C1 segment of cervical spinal cord (tissue), 14 donors: ENCODE results near the gene EEF1AKMT2.
"Not testable (repeated sequence)": the region's sequence is repeated elsewhere in the genome, so short reads cannot be mapped to it uniquely, and the experiment has no call there.

ENCODE experiments used
- DNase-seq, 14 donors: peaks; one replicate each; lab custom pipeline; 2025; lab: John Stamatoyannopoulos, UW

Gene EEF1AKMT2

DNA sequence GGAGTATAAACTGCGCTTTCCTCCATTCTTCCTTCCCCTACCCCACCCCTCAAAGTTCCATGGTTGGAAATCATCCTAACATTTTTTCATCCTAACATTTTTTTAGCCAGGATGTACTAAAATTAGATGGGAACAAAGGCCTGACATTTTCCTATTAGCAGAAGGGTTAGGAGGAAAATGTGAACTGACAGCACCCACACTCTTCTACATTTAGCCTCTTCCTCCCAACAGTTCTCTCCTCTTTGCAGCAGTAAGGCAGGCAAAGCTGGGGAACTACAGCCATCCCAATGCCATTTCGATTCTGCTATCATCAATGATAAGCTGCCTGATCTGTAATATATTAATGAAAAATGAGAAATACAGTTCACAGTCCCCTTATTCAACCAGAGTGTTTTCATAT, 36.1 kb downstream of the EEF1AKMT2 start:
- DNase-seq = peak in 1 of 14 donors; percentile 62

DNA sequence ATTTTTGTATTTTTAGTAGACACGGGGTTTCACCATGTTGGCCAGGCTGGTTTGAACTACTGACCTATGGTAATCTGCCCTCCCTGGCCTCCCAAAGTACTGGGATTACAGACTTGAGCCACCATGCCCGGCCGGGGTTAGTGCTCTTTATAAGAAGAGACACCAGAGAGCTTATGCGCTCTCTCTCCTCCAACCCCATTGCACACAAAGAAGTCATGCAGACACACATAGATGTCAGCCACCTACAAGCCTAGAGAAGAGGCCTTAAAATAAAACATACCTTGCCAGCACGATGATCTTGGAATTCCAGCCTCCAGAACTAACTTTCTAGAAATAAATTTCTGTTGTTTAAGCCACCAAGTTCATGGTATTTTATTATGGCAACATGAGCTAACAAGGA, 37.5 kb downstream of the EEF1AKMT2 start:
- no peak for DNase-seq

DNA sequence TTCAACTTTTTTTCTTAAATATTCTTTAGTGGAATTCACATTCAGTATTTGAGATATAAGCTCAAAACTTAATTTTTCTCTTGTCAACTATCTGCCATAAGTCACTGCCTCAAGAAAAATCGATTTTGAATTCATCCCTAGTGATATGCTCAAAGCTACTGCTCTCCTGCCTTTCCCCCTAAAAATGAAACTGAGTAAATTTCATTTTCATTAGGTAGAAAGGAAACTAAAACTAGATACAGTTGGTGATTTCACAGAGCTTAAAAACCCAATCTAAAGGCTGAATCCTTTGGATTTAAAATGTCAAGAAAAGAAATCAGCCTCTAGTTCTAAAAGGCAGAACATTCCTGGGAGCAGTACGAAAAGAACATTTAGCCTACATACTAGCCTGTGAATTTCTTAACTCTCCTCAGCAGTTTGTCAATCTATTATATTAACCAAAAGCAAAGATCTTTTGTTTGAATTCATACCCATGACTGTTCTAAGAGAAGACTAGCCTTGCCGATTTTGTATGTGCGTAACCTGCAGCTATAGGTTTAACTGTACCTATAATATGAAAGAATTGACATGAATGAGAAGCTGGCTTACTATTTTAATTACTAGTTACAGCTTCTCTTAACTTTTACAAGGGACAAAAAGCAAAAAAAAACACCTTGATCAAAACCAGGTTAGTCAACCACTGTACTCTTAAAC, 42.6 kb downstream of the EEF1AKMT2 start:
- DNase-seq = no peak

GRCh38 chr10:124748166-124748565, 43.5 kb downstream of the EEF1AKMT2 start:
- no peak for DNase-seq

GRCh38 chr10:124747745-124748144, 43.9 kb downstream of the EEF1AKMT2 start:
- DNase-seq = no peak

DNA sequence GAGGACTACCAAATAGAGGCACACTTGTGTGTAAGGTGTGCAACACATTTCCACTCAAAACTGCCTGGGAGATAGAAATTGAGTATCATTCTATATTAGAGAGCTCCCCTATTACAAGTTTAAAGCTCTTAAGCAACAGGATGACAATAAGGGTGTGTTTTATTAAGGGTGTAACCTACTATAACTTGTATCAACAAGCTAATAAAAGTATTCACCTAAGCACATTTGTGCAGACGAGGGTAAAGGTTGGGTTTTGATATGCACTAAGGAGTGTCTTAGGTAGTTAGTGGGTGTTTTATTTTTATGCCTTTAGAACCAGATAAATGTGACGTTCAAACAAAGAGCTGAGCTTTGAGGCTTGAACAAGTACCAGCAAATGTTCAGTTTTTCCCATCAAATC, 44.7 kb downstream of the EEF1AKMT2 start:
- no peak for DNase-seq

DNA sequence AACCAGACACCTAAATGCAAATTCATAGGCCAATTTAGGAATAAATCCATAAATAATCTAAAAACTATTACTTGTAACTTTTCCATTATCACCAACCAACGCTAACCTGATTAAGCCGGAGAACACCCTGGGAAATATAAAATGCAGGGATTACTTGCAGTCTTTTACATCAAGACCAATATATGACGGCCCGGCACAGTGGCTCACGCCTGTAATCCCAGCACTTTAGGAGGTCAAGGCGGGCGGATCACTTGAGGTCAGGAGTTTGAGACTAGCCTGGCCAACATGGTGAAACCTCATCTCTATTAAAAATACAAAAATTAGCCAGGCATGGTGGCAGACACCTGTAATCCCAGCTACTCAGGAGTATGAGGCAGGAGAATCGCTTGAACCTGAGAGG, 45.2 kb downstream of the EEF1AKMT2 start:
- not testable (repeated sequence) for DNase-seq

GRCh38 chr10:124745673-124746072, 46.0 kb downstream of the EEF1AKMT2 start:
- no peak for DNase-seq

DNA sequence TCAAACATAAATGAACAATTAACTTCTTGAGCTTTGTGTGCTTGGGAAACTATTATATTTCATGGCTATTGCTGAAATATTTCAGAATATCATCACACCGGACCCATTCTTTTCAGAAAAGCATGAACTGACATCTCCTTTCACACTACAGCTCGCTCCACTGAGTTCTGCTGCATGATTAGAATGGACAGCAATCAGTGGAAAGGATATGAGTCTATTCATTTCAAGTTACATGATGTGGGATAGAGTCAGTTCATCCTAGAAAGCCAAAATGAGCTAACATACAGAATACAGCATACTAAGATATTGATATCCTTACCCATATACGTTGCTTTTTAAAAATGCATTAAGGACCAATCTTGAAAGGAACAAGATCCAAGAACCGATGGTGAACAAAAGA, 46.4 kb downstream of the EEF1AKMT2 start:
- DNase-seq = no peak

GRCh38 chr10:124744102-124745050, 47.3 kb downstream of the EEF1AKMT2 start, which contains the start of gene FAM53B:
Gene FAM53B, minus strand, starts transcription at chr10:124744378. Its CDS starts 37,665 bp downstream, at chr10:124706713.
- DNase-seq = peak in 6 of 14 donors; percentile 48 to 85 (median 64)

DNA sequence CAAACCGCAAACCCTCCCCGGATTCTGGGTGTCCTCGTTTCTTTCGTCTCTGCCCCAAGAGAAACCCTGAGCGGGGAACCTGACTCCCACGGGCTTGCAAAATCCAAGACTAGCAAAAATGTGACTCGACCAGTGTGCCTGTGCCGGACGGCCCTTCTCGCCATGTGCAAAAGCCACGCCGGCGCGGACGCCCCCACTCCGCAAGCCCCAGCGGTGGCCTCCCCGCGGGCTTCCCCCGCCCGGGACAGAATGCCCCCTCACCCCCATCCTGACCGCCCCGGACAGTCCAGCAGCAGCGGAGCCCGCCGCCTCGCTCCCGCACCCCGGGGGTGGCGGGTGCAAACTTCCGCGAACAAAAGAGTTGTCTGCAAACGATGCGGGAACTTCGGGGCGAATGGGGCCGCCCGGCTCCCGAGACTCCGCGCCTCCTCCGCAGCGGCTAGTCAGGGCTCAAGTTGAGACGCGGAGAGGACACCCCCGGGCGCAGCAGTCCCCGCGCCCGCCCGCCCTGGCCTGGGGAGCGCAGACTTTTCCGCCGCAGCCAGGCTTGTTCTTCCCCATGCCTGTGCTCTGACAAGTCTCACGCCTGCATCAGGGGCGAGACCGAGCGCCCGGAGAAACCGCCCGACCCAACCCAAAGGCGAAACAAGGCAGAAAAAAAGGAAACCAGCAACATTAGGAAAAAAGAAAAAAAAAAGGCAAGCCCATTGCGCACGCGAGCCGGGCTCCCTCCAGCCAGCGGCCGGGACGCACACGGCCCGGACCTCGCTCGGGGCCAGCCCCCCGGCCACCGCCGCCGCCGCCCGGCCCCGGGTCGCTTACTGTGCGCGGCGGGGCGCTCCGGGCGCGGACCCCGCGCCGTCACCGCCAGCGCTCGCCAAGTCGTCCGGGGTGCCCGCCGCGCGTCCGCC, 48.2 kb downstream of the EEF1AKMT2 start:
- DNase-seq = peak in 2 of 14 donors; percentile 69 to 73

- DNase-seq = peak in 5 of 14 donors; percentile 31 to 92 (median 58)
These were observed 49.1 kb downstream of the EEF1AKMT2 start for GRCh38 chr10:124742413-124743190.

DNA sequence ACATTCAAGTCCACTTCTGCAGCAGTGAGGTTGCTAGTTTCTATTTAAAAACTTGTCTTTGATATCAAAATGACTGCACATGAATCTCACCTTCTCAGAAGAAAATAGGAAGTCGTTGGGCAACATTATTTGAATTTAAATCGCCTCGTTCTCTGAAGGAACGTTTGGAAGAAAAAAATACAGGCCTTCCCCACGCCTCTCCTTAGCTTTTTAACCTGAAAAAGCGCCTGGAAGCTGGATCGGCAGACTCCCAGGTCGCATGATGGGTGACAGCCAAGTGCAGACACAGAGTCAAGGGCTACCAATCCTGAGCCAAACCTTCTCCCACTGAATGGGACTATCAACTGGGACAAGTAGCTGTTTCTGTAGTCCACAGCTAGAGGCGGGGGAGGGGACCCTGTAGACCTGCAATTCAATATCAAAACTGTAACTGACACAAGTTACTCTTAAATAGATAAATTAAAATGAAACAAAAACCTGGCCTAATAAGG, 49.7 kb downstream of the EEF1AKMT2 start:
- DNase-seq = peak in 1 of 14 donors; percentile 65

GRCh38 chr10:124741281-124741921, 50.3 kb downstream of the EEF1AKMT2 start:
- DNase-seq = peak in 8 of 14 donors; percentile 71 to 82 (median 79)

- peak in 6 of 14 donors; percentile 48 to 75 (median 61) for DNase-seq
These were observed 51.1 kb downstream of the EEF1AKMT2 start for GRCh38 chr10:124740369-124741280.

- no peak for DNase-seq
These were observed 51.7 kb downstream of the EEF1AKMT2 start for GRCh38 chr10:124739986-124740368.

DNA sequence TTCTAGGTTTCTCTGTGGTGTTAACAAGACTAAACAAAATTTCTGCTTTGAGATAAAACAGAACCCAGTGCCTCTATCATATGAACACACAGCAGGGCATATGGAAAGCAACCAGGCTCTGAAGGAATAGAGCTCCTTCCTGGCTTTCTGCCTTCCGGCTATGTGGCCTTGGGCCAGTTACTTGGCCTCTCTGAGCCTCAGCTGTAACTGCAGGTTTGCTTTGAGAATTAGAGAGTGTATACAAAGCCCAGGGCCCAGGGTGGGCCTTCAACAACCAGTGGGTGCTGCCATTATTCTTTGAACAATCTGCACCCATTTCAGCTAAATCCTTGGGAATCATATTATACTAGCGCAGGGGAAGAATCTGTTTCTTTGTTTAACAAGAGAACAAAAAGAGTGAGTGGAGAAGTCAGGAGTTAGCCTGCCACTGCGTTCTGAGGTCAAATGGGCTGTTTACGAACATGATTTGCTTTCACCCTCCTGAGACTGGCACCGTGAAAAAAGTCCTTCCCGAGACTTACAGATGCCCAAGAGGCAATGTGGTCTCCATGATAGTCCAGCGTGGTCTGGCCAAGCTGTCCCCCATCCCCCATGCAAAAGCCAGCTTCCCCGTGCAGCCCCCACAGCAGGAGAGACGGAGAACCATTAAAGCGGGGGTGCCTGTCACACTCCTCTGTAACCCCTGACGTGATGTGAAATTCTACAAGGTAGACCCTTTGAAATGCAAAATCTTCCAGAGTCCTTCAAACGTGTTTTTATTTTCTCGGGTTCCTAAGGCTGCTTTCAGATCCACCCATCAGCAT, 52.4 kb downstream of the EEF1AKMT2 start:
- DNase-seq = peak in 1 of 14 donors; percentile 62

DNA sequence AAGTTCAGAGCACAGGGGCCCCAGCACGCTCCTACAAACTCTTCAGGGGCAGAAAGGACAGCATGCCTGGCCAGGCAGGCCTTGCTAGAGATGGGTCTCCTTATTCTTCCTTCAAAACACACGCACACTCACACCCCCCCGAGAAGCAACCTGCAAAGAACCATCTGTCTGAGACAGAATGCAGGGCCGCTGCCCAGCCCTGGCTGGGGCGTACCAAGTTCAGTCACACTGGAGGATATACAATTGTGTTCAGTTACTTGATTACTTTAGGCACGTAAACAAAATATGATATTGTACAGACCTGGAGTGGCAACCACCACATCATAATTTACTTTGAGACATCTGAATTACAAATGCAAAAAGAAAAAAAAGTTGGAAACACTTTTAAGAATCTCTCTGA, 53.2 kb downstream of the EEF1AKMT2 start:
- DNase-seq = peak in 1 of 14 donors; percentile 84
